ENCODE data around the gene DENND4B.

DNA sequence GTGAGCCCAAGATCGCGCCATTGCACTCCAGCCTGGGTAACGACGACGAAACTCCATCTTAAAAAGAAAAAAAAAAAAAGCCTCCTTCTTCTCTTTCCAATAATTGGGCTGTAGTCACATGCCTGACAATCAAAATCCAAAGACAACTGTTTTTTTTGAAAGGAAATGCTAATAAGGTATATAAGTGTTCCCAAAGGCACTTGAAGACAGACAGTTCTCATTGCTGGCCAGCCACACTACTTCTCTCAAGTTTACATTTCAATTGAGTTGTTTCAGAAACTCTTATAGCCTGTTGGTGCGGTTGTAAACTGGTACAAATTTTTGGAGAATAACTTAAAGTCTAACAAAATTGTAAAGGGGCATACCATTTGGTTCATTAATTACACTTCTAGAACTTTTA is 47.0 kb downstream of the DENND4B start:
- no peak for TF ChIP-seq POLR2A (IDR thresholded peaks at IDR 0.05)
- TF ChIP-seq, protein P1, sequence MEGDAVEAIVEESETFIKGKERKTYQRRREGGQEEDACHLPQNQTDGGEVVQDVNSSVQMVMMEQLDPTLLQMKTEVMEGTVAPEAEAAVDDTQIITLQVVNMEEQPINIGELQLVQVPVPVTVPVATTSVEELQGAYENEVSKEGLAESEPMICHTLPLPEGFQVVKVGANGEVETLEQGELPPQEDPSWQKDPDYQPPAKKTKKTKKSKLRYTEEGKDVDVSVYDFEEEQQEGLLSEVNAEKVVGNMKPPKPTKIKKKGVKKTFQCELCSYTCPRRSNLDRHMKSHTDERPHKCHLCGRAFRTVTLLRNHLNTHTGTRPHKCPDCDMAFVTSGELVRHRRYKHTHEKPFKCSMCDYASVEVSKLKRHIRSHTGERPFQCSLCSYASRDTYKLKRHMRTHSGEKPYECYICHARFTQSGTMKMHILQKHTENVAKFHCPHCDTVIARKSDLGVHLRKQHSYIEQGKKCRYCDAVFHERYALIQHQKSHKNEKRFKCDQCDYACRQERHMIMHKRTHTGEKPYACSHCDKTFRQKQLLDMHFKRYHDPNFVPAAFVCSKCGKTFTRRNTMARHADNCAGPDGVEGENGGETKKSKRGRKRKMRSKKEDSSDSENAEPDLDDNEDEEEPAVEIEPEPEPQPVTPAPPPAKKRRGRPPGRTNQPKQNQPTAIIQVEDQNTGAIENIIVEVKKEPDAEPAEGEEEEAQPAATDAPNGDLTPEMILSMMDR (IDR thresholded peaks at IDR 0.05), result no peak

Data from adrenal gland (tissue), 5 donors.